Measurements from ENCODE around the gene HIF3A.

The HIF3A gene

DNA sequence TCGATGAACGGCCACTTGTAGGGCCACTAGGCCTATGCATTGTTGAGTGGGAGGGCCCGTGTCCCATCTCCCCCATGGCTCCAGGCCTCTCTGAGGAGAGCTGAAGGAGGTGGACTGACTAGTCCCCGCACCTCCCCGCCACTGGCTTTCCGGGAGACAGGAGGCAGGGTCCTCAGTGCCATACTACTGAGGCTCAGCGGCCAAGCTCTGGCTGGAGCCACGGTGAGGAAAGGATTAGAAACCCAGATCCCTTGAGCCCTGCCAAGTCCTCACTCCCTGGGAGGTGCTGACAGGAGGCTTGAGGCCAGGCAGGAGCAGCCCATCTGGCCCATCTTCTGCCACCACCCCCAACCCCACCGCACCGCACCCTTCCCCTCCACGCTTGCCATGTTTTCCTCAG, 87.6 kb downstream of the HIF3A start:
- DNase-seq (ENCODE audit: low read depth), result no peak

DNA sequence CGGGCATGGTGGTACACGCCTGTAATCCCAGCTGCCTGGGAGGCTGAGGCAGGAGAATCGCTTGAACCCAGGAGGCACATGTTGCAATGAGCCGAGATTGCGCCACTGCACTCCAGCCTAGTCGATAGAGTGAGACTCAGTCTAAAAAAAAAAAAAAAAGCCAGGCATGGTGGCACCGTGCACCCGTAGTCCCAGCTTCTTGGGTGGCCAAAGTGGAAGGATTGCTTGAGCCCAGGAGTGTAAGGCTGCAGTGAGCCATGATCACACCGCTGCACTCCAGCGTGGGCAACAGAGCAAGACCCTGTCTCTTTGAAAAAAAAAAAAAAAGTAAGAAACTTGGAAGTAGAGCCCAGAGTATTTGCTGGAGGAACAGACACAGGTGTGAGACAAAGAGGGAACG, 88.8 kb downstream of the HIF3A start:
- DNase-seq (ENCODE audit: low read depth), result no peak

DNA sequence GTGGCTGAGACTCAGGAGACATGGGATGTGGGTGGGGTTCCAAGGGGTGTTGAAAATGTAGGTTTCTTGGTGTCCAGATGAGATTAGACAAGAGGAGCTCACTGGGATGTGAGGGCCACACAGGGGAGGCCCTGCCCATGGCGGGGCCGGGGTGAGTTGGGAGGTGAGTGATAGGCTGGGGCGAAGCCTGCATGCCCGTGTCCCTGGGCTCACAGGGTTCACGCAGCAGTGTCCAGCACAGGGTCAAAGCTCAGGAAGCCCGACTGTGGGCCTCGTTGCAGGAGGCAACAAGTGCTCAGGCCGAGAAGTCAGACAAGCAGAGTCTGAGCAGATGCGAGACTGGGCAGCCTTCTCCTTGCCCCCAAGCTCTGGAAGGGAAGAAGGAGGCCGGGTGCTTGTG, 89.3 kb downstream of the HIF3A start:
- no peak for DNase-seq (ENCODE audit: low read depth)

DNA sequence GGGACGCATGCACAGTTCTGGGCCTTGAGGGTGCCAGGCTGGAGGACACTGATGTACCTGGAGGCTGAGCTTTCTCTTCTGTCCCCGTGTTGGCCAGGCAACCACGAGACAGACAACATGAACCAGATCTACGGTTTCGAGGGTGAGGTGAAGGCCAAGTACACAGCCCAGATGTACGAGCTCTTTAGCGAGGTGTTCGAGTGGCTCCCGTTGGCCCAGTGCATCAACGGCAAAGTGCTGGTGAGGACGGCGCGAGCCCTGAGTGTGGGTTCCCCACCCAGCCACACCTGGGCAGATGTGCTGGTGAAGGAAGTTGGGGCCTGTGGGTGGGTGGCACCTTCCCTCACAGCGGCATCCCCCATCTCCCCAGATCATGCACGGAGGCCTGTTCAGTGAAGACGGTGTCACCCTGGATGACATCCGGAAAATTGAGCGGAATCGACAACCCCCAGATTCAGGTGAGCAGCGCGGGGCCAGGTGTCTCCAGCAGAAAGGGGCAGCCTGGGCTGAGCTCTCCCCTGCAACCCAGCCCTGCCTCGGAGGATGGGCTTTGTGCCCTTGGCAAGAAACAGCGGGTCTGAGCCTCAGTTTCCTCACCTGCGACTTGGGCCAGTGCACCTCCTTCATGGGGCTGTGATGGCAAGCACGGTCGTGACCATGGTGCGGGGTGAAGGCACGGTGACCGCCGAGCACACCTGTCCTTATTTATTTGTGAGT, 90.3 kb downstream of the HIF3A start:
- DNase-seq (ENCODE audit: low read depth), result no peak

DNA sequence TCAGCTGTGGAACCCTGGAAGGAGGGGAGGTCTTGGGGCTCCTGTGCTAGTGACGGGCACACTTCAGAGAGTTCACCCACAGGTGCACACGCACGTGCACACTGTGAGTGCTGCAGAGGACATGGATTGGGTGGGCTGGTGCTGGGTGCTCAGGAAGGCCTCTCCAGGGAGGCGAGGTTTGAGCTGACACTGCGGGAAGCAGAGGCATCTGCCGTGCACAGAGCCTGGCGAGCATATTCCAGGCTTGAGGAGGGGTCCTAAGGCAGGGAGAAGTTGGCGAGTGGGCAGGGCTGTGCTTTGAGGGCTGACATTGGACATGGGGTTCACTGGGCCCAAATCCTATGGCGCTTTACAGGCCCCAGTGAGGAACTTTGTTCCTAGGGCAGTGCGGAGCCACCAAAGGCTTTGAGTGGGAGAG, 90.9 kb downstream of the HIF3A start:
- DNase-seq (ENCODE audit: low read depth), result no peak

DNA sequence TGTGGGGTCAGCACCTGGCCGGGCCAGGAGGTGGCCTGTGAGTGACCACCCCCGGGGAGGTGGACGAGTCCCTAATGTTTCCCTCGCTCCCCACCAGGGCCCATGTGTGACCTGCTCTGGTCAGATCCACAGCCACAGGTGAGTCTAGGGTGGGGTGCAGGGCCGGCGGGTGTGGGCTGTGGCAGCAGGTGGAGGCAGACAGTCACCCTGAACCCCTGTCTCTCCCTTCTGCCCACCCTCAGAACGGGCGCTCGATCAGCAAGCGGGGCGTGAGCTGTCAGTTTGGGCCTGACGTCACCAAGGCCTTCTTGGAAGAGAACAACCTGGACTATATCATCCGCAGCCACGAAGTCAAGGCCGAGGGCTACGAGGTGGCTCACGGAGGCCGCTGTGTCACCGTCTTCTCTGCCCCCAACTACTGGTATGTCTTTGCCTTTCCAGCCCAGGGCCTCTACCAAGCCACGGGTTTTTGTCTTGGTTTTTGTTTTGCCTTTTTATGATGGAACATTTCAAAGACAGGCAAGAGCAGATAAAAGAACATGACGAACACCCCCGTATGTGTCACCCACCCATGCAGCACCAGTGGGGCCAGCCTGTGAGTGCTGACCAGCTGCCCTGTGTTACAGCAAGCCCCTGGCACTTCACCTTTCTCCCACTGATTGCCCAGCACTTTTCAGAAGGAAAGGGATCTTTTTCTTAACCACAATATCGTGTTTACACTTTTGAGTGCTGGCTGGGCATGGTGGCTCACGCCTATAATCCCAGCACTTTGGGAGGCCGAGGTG, 91.7 kb downstream of the HIF3A start:
- no peak for DNase-seq (ENCODE audit: low read depth)

DNA sequence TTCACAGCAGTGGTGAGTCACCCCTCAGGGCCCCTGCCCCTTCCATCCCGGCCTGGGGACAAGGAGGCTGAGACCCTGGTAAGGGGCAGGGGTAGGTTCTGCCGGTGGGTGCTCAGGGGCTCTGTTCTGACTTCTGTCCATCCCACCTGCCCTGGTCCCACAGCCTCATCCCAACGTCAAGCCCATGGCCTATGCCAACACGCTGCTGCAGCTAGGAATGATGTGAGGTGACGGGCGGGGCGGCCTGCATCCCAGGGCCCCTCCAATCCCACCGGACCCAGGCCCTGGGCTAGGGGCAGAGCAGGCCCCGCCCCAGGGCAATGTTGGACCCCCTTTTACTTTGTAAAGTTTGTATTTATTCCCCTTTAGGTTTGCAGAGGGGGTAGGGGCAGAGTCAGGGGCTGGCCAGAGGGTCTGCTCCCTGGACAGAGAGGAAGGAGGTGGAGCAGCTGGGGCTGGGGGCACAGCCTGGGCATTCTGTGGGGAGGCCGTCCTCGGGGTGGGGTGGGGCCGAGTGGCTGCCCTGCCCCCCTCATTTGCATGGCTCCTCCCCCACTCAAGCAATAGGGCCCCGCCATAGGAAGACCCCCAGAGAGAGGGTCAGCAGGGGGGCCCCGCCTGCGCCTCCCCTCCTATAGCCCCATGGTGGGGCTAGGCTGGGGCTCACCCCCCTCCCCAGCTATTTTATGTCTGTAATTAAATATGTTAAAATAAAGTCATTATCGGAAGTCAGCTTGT, 93.4 kb downstream of the HIF3A start:
- no peak for DNase-seq (ENCODE audit: low read depth)

DNA sequence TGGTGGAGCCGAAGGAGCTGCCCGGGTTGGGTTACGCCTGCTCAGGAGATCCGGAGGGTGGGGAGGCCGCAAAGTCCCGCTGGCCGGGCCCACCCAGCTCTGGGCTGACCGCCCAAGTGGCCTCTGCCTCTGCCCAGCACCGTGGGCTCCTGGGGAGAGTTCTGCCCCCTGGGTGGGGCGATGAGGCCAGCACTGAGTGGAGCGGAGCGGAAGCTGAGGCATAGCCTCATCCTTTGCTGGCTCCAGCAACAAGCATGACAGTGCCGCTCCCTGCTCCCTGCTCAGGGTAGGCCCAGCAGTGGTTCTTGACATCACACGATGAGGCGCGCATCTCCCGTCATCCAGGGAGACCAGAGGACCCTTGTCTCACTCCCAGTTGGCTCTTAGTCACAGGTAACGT, 94.0 kb downstream of the HIF3A start:
- no peak for DNase-seq (ENCODE audit: low read depth)

DNA sequence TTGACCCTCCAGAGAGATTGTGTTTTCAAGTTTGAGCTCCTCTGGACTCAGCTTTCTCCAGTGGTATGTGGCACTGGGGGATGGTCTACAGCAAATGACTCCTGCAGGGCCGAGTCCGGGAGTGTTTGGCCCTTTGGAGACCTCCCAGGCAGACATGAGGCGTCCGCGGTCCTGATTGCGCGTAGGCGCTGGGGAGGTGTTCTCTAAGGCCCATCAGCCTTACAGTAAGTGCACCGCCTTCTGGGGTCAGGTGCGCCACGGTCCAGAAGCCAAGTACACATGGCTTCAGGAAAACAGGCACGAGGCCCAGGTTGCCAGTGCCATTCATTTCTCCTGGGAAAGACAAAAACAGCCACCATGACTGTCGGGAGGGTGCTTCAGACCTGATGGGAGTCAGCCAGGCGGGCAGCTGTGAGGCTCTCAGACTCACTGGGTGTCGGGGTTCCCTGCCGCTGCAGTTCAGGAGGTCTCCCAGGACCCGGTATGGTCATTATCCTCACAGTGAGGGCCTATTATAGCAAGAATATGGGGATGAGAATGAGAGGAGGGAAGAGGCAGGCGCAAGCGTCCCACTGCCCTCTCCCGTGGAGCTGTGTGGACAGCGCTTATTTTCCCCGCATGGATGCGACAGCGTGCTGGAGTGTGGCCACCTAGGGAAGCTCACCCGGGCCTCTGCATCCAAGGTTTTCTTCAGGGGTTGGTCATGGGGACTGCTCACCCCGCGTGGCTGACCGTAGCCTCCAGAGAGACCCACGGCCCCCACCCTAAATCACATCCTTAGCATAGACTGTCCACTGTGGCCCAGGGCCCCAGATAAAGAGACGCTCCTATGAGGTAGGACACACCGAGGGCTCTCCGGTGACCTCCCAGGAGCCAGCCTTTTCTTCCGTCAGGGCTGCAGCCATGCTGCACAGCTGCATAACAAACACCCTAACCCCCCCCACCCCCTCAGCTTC, 94.7 kb downstream of the HIF3A start:
- DNase-seq (ENCODE audit: low read depth), result no peak

DNA sequence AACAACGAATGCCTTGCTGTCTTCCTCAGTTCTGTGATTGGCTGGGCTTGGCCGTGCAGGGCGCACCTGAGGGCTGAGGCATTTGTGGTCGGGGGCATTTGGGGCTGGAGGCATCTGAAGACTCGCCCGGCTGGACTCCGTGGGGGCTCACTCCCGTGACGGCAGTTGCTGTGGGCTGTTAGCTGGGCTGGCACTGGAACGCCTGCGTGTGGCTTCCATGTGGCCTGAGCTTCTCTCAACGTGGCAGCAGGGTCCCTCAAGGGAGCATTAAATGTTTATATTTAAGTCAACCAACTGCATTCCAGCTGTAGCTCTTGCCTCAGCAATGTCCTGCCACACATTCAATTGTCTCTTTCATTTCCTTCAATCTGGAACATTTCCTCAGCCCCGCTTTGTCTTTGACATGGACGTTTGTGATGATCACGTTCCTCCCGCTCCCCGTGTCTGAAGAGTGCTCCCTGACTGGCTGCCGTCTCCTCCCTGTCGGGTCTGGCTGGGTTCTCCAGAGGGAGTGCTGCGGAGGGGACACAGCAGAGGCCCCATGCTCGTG, 95.5 kb downstream of the HIF3A start:
- DNase-seq (ENCODE audit: low read depth), result peak; percentile 49

DNA sequence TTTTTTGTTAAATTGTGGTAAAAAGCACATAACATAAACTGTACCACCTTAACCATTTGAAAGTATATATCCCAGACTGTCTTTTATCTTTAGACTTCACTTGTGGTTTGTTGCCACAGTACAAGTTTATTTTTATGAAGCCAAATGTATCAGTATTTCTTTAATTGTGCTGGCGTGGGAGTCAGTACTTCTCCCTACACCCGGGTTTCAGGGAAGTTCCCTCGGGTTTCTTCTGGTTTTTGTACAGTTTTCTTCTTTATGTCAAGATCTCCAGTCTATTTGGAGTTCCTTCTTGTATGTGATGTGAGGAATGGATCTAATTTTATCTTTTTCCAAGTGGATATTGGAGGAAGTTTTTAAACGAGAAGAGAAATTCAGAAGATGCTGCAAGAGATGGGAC, 96.0 kb downstream of the HIF3A start:
- DNase-seq (ENCODE audit: low read depth), result no peak

Measured in GM04503 (cell line).